Adrenal gland (tissue), 5 donors: ENCODE results near the gene SLC22A14.

Experiments used
- CTCF ChIP-seq, 6 experiments: fragments of 450-650 bp in 4 of 6; fragments of 200-600 bp in 2 of 6; sonication (generic) in 1 of 6; IDR thresholded peaks; 1 replicate in 5 of 6; 2 replicates in 1 of 6; pipeline versions ENCODE4 v1.5.1 to v1.8.0; 2016 to 2021; ENCODE audit warnings: antibody characterized with exemption in 6 of 6, mild to moderate bottlenecking in 2 of 6, moderate library complexity in 1 of 6
- POLR2A ChIP-seq, 2 donors: fragments of 450-650 bp; IDR thresholded peaks; one replicate each; pipeline ENCODE4 v1.6.1; 2017; ENCODE audit warnings: antibody characterized with exemption in 2 of 2, mild to moderate bottlenecking in 2 of 2, moderate library complexity in 1 of 2
- donor health status: DM: no; HTN: no; CAD: no.

- TF ChIP-seq CTCF (IDR thresholded peaks at IDR 0.05) (no peak), POLR2A (IDR thresholded peaks at IDR 0.05) (no peak)
Measured at GRCh38 chr3:38313695-38314094, 31.6 kb downstream of the SLC22A14 start.
